Epithelial cell of proximal tubule (primary cell): Measurements from ENCODE around the gene ILKAP. TPM values are rescaled to one million over a fixed set of nuclear protein-coding genes. Genes with fewer than 3 reads are reported as not detected.

Source experiments
- DNase-seq: peaks from one replicate; pipeline ENCODE4 v3.0.0-alpha.2; 2011; ENCODE audit warnings: low read depth
- H3K4me3 ChIP-seq: 2 replicates; pipeline ENCODE4 v1.5.1; 2011; ENCODE audit warnings: low read depth, mild to moderate bottlenecking, low read length
- CTCF ChIP-seq: conservative IDR thresholded peaks from 2 replicates; pipeline ENCODE4 v1.5.1; 2012; ENCODE audit warnings: low read depth, mild to moderate bottlenecking, low read length
- total RNA-seq: library from RNA; depleted of rRNA; stranded (reverse); fragments of >200 nt; gene quantifications from 2 replicates; pipeline ENCODE4 v1.2.3, GENCODE V29; 2015

Gene ILKAP
- total RNA-seq, 1 donor from 2014 or later = 18.2 TPM

- DNase-seq = no peak
- no peak overlapping the region for H3K4me3 ChIP-seq
- TF ChIP-seq CTCF = no peak
These were observed 32.4 kb upstream of the ILKAP start for GRCh38 chr2:238235856-238236255.

GRCh38 chr2:238235331-238235732 is 31.8 kb upstream of the ILKAP start:
- H3K4me3 ChIP-seq = no peak overlapping the region
- no peak for TF ChIP-seq CTCF
- no peak for DNase-seq

- TF ChIP-seq CTCF = no peak
- H3K4me3 ChIP-seq = no peak overlapping the region
- DNase-seq = no peak
These were observed 30.1 kb upstream of the ILKAP start for GRCh38 chr2:238233625-238234024.

- H3K4me3 ChIP-seq = peak overlapping the region; percentile 55
- no peak for DNase-seq
- TF ChIP-seq CTCF = no peak
These were observed 28.3 kb upstream of the ILKAP start for GRCh38 chr2:238231809-238232208.

GRCh38 chr2:238231251-238231793 is 27.8 kb upstream of the ILKAP start:
- no peak for TF ChIP-seq CTCF
- H3K4me3 ChIP-seq = peak overlapping the region; percentile 55
- peak; percentile 16 for DNase-seq

GRCh38 chr2:238230699-238231098 is 27.2 kb upstream of the ILKAP start:
- peak overlapping the region; percentile 55 for H3K4me3 ChIP-seq
- TF ChIP-seq CTCF = no peak
- DNase-seq = no peak

- no peak for DNase-seq
- no peak overlapping the region for H3K4me3 ChIP-seq
- no peak for TF ChIP-seq CTCF
These were observed 25.2 kb upstream of the ILKAP start for GRCh38 chr2:238228700-238229099.
